Measurements from ENCODE around the gene MRPL32. TPM values are rescaled to one million over a fixed set of nuclear protein-coding genes. Genes with fewer than 3 reads are reported as not detected.

The MRPL32 gene
- 56.7 and 61.5 TPM in 2 replicates for total RNA-seq

GRCh38 chr7:42931834-42932651, at the start of gene MRPL32, which contains the start of gene PSMA2:
Gene MRPL32 (plus strand): TSS chr7:42932376. CDS start chr7:42932387, 11 bp downstream.
Gene PSMA2 (minus strand): TSS chr7:42932174. CDS start chr7:42932158, 16 bp downstream.

GRCh38 chr7:42911454-42912447, 20.4 kb upstream of the MRPL32 start, which contains the start of gene C7orf25:
Gene C7orf25 (minus strand): TSS chr7:42912070. CDS start chr7:42910900, 1,170 bp downstream.

Other genes starting within 250 kb of the MRPL32 start
- gene C7orf25, start 20.3 kb upstream of the MRPL32 start, total RNA-seq: 4.5 and 6.1 TPM in 2 replicates
- 43.9 and 53.3 TPM in 2 replicates for gene PSMA2, start 202 bp upstream of the MRPL32 start, total RNA-seq
- gene HECW1, start 180.3 kb downstream of the MRPL32 start, total RNA-seq: under 0.01 and 0.40 TPM in 2 replicates